ENCODE data around the gene EPB42. TPM values are rescaled to one million over a fixed set of nuclear protein-coding genes. Genes with fewer than 3 reads are reported as not detected.

Gene EPB42
- total RNA-seq, 2 experiments from 2014 or later, result not detected

GRCh38 chr15:43209059-43209824 lies 11.6 kb downstream of the EPB42 start:
- DNase-seq, result peak; percentile 21
- Mint-ChIP-seq H3K27ac (no peak overlapping the region), H3K4me1 (ENCODE audit: low read depth) (peaks cover 4% of the 10 kb centered on the region), H3K4me3 (no peak overlapping the region), H3K27me3 (peaks cover 6% of the 10 kb centered on the region), H3K36me3 (ENCODE audit: low read depth) (no peaks in the 10 kb centered on the region), H3K9me3 (no peaks in the 10 kb centered on the region)
- ChIA-PET POLR2A (no interaction called here), CTCF (interaction anchor here (0.7 to 2.2 kb wide), 2 partner anchors 16 to 76 kb away, joined by 3 to 15 read pairs; no protein-coding TSS in a partner anchor)
- TF ChIP-seq CTCF (IDR thresholded peaks at IDR 0.05), result no peak
- no peak for ATAC-seq
- intact Hi-C loops (cut with micrococcal nuclease), result no loop called here

GRCh38 chr15:43208052-43209002 lies 12.5 kb downstream of the EPB42 start:
- DNase-seq, result no peak
- POLR2A ChIA-PET, result no interaction called here
- Mint-ChIP-seq H3K36me3 (ENCODE audit: low read depth) (no peaks in the 10 kb centered on the region), H3K4me1 (ENCODE audit: low read depth) (peaks cover 6% of the 10 kb centered on the region), H3K27me3 (peaks cover 6% of the 10 kb centered on the region), H3K4me3 (no peak overlapping the region), H3K27ac (no peak overlapping the region), H3K9me3 (no peaks in the 10 kb centered on the region)
- no peak for ATAC-seq
- CTCF ChIA-PET, result interaction anchor here (1.3 to 2.8 kb wide), 2 partner anchors 17 to 78 kb away, joined by 6 to 17 read pairs; no protein-coding TSS in a partner anchor
- intact Hi-C loops (cut with micrococcal nuclease), result no loop called here
- TF ChIP-seq CTCF (IDR thresholded peaks at IDR 0.05), result no peak

GRCh38 chr15:43207024-43207423 lies 13.8 kb downstream of the EPB42 start:
- intact Hi-C loops (cut with micrococcal nuclease), result no loop called here
- POLR2A ChIA-PET, result interaction anchor here (0.8 kb wide), 1 partner anchor 69 kb away, joined by 3 read pairs; no protein-coding TSS in a partner anchor

GRCh38 chr15:43206054-43206453 lies 14.8 kb downstream of the EPB42 start:
- no peak for TF ChIP-seq CTCF (IDR thresholded peaks at IDR 0.05)
- H3K36me3 Mint-ChIP-seq (ENCODE audit: low read depth), result no peaks in the 10 kb centered on the region
- no peaks in the 10 kb centered on the region for H3K9me3 Mint-ChIP-seq
- DNase-seq, result no peak
- H3K27me3 Mint-ChIP-seq, result peaks cover 6% of the 10 kb centered on the region
- H3K27ac Mint-ChIP-seq, result no peak overlapping the region
- no peak overlapping the region for H3K4me3 Mint-ChIP-seq
- ChIA-PET POLR2A (no interaction called here), CTCF (interaction anchor here (1.6 to 2.8 kb wide), 2 partner anchors 20 to 80 kb away, joined by 6 to 17 read pairs; no protein-coding TSS in a partner anchor)
- intact Hi-C loops (cut with micrococcal nuclease), result no loop called here
- H3K4me1 Mint-ChIP-seq (ENCODE audit: low read depth), result peaks cover 6% of the 10 kb centered on the region
- no peak for ATAC-seq

More at GRCh38 chr15:43207024-43207423, 13.8 kb downstream of the EPB42 start:
- peaks cover 6% of the 10 kb centered on the region for H3K27me3 Mint-ChIP-seq
- DNase-seq, result no peak
- no peak overlapping the region for H3K4me3 Mint-ChIP-seq
- no peak for ATAC-seq
- no peaks in the 10 kb centered on the region for H3K9me3 Mint-ChIP-seq
- CTCF ChIA-PET, result interaction anchor here (1.3 to 2.8 kb wide), 3 partner anchors 19 to 79 kb away, joined by 6 to 17 read pairs (median 6); no protein-coding TSS in a partner anchor
- H3K27ac Mint-ChIP-seq, result no peak overlapping the region
- H3K36me3 Mint-ChIP-seq (ENCODE audit: low read depth), result no peaks in the 10 kb centered on the region
- H3K4me1 Mint-ChIP-seq (ENCODE audit: low read depth), result peaks cover 6% of the 10 kb centered on the region
- no peak for TF ChIP-seq CTCF (IDR thresholded peaks at IDR 0.05)
